ENCODE results near the gene PPP1R18. TPM values are rescaled to one million over a fixed set of nuclear protein-coding genes. Genes with fewer than 3 reads are reported as not detected.

Gene PPP1R18
- total RNA-seq (ENCODE audit: low replicate concordance): 28.8 and 52.0 TPM in 2 replicates

GRCh38 chr6:30686009-30686907, at the start of gene PPP1R18:
Gene PPP1R18 (minus strand): TSS chr6:30686645. CDS start chr6:30686018, 627 bp downstream.

GRCh38 chr6:30719791-30720737, 33.6 kb upstream of the PPP1R18 start, which contains the start of gene TUBB:
Gene TUBB (plus strand): TSS chr6:30720352. CDS start chr6:30720507, 155 bp downstream.

DNA sequence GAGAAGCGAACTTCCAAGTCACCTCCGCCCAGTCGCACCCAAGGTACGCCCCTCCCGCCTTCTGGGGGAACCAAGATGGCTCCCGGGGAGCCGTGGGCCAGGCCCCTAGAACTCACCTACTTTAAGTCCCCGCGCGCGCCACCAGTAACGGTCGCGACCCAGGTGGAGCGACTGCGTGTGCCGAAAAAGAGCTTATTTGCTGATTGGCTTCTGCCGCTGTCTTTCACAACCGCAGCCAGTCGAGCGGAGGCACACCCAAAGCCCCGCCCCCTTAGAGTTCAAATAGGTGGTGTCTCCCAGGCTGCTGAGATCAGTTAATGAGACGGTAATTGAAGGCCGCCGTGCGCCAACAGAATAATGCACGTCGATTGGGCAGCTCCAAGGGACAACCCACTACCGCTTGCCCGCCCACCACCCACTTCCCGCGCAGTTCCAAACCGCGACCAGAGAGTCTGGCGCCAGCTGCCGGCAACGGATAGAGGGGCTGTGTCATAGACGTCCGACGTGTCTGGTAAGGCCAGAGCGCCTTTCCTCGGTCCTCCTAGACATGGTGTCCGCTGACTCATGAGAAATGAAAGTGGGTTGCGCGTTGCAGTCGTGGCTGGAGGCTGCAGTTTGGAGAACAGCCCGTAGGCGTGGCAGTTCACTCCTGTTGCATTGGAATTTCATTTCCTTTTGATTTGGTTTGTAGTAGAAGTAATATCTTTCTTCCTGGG, 30.8 kb upstream of the PPP1R18 start, which contains the start of gene MDC1:
Gene MDC1 (minus strand): TSS at position 153 of the 716 bp plus-strand sequence. CDS start 2,106 bp downstream, outside the sequence.

GRCh38 chr6:30690403-30691207, 4.2 kb upstream of the PPP1R18 start, which contains the start of gene NRM:
Gene NRM (minus strand): TSS chr6:30690984. CDS start chr6:30690974, 10 bp downstream.

DNA sequence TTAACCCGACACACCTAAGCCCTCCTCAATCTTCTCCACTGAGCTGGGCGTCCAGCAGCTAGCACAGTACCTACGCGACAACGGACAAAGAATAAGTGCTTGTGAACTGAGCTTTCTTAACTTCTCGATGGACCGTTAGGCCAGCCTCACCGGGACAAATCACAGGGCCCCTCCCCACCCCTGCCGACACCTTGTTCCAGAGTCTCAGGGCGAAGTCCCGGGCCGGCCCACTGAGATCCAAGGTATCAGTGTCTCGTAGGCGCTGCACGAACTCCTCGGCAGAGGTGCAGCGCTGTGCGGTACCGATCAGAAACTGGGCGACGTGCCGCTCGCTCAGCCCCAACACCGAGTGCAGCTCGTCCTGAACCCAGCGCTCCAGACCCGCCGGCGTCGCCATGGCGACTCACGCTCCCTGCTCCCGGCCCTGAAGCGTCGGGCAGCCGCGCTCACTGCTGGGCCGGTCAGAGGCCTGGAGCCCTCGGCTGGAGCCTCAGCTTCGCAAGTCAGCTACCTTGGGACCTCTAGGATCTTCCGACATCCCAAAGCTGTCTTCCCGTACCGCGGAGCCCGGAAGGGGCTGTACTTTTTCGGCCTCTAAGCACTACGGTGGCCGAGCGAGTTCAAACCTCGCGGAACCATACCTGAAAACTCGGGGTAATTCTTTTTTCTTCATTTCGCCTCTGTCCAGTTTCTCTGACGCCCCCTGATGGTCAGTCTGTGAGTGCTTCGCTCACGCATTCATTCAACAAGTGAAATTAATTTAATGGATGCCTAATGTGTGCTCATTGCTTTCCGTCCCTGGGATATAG, 13.8 kb downstream of the PPP1R18 start, which contains the start of gene DHX16:
Gene DHX16 (minus strand): TSS at position 562 of the 809 bp plus-strand sequence. CDS start 165 bp downstream, at position 397.

GRCh38 chr6:30646450-30647241, 39.8 kb downstream of the PPP1R18 start, which contains the start of gene C6orf136:
Gene C6orf136 (plus strand): TSS chr6:30647133. CDS start chr6:30647232, 99 bp downstream.

DNA sequence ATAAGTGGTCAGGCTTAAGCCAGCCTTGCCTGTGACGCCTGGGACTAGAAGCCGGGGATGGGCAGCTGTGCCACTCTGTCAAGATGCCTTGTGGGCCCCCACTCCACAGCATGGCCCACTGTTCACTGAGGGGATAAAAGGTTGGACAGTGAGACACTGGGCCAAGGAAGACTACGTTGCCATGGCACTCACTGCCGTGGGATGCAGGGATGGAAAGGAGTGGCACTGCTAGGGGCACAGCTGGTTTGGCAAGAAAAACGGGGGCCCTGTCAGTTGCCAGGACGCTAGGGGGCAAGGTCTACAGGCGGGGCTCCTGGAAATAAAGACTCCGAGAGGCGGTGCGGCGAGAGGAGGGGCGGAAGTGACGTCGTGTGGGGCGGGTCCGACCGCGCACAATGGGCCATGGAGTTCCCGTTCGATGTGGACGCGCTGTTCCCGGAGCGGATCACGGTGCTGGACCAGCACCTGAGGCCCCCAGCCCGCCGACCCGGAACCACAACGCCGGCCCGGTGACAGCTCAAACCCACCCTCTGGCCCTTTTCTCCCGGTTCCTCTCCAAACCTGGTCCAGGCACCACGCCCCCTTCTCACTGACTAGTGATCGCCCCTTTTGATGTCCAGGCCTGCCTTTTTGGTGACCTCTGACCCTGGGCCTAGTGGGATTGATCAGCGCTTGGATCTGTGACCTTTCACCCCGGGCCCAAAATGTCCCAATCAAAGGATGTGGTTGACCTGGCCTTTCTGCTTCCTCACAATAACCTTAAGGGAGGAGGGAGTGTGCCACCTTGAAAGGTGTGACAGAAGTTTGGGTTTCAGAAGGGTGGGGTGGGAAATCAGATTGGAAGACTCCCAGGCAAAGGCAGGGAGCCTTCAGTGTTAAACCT, 59.7 kb downstream of the PPP1R18 start, which contains the start of gene ATAT1:
Gene ATAT1 (plus strand): TSS at position 391 of the 883 bp plus-strand sequence.

Other genes starting within 250 kb of the PPP1R18 start
- gene HLA-E, start 197.1 kb downstream of the PPP1R18 start, total RNA-seq (ENCODE audit: low replicate concordance): 159 and 210 TPM in 2 replicates
- 48.1 and 59.3 TPM in 2 replicates for gene GNL1, start 130.2 kb downstream of the PPP1R18 start, total RNA-seq (ENCODE audit: low replicate concordance)
- 3.9 and 6.0 TPM in 2 replicates for gene PRR3, start 129.3 kb downstream of the PPP1R18 start, total RNA-seq (ENCODE audit: low replicate concordance)
- gene ABCF1, start 115.2 kb downstream of the PPP1R18 start, total RNA-seq (ENCODE audit: low replicate concordance): 36.5 and 46.5 TPM in 2 replicates
- 7.3 and 10.0 TPM in 2 replicates for gene PPP1R10, start 69.4 kb downstream of the PPP1R18 start, total RNA-seq (ENCODE audit: low replicate concordance)
- 36.3 and 43.5 TPM in 2 replicates for gene MRPS18B, start 68.8 kb downstream of the PPP1R18 start, total RNA-seq (ENCODE audit: low replicate concordance)
- 2.5 and 4.0 TPM in 2 replicates for gene ATAT1, start 59.8 kb downstream of the PPP1R18 start, total RNA-seq (ENCODE audit: low replicate concordance)
- gene C6orf136, start 39.5 kb downstream of the PPP1R18 start, total RNA-seq (ENCODE audit: low replicate concordance): 2.5 and 2.7 TPM in 2 replicates
- gene DHX16, start 13.6 kb downstream of the PPP1R18 start, total RNA-seq (ENCODE audit: low replicate concordance): 34.6 and 46.2 TPM in 2 replicates
- 1.2 and 1.5 TPM in 2 replicates for gene NRM, start 4.3 kb upstream of the PPP1R18 start, total RNA-seq (ENCODE audit: low replicate concordance)
- gene MDC1, start 30.6 kb upstream of the PPP1R18 start, total RNA-seq (ENCODE audit: low replicate concordance): 1.8 and 5.0 TPM in 2 replicates
- gene TUBB, start 33.7 kb upstream of the PPP1R18 start, total RNA-seq (ENCODE audit: low replicate concordance): 361 and 456 TPM in 2 replicates
- 79.3 and 96.3 TPM in 2 replicates for gene FLOT1, start 56.0 kb upstream of the PPP1R18 start, total RNA-seq (ENCODE audit: low replicate concordance)
- gene IER3, start 57.9 kb upstream of the PPP1R18 start, total RNA-seq (ENCODE audit: low replicate concordance): 9.6 and 164 TPM in 2 replicates
- gene DDR1, start 197.9 kb upstream of the PPP1R18 start, total RNA-seq (ENCODE audit: low replicate concordance): 18.4 and 42.1 TPM in 2 replicates
- gene GTF2H4, start 221.6 kb upstream of the PPP1R18 start, total RNA-seq (ENCODE audit: low replicate concordance): 8.4 and 11.7 TPM in 2 replicates
- 12.3 and 15.7 TPM in 2 replicates for gene VARS2, start 227.6 kb upstream of the PPP1R18 start, total RNA-seq (ENCODE audit: low replicate concordance)
- gene SFTA2, start 245.5 kb upstream of the PPP1R18 start, total RNA-seq (ENCODE audit: low replicate concordance): not detected in 2 replicates

Measured in smooth muscle cell of the coronary artery (primary cell).